Measurements from ENCODE around the gene ARHGEF17.

The ARHGEF17 gene

DNA sequence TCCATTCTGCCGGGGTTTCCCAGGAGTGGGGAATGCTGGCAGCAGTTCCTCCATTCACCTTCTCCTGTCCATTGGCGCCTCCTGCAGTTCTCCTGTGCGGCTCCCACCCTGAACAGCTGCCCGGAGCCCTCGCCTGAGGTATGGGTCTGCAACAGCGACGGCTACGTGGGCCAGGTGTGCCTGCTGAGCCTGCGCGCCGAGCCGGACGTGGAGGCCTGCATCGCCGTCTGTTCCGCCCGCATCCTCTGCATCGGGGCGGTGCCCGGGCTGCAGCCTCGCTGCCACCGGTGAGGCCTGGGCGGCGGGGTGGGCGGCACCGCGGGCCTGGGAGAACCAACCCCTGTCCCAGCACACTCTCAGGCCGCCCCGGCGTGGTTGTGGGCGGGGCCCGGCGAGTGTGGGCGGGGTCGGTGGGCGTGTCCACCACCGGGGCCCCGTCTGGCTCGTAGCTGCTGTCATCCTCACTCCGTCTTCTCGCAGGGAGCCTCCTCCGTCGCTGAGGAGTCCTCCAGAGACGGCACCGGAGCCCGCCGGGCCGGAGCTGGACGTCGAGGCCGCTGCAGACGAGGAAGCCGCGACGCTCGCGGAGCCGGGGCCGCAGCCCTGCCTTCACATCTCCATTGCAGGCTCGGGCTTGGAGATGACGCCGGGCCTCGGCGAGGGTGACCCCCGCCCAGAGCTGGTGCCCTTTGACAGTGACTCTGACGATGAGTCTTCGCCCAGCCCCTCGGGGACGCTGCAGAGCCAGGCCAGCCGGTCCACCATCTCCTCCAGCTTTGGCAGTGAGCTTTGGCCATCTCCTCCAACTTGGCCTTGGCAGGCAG, 54.1 kb downstream of the ARHGEF17 start:
- FAIRE-seq, result no peak

DNA sequence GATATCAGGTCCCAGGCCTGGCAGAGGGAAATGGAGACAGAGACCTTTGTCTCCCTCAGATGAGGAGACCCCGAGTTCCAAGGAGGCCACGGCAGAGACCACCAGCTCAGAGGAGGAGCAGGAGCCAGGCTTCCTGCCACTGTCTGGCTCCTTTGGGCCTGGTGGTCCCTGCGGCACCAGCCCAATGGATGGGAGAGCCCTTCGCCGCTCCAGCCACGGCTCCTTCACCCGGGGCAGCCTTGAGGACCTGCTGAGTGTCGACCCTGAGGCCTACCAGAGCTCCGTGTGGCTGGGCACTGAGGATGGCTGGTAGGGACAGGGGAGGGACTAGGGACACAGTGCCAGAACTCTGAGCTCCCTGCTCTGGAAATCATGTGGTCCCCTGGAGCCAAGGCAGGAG, 55.1 kb downstream of the ARHGEF17 start:
- FAIRE-seq, result no peak

- FAIRE-seq, result no peak
These were observed 57.5 kb downstream of the ARHGEF17 start for GRCh38 chr11:73365352-73366264.

- FAIRE-seq, result no peak
These were observed 58.2 kb downstream of the ARHGEF17 start for GRCh38 chr11:73366265-73366610.

- FAIRE-seq, result no peak
These were observed 58.9 kb downstream of the ARHGEF17 start for GRCh38 chr11:73366953-73367352.

GRCh38 chr11:73367482-73368024, 59.5 kb downstream of the ARHGEF17 start:
- FAIRE-seq, result no peak

DNA sequence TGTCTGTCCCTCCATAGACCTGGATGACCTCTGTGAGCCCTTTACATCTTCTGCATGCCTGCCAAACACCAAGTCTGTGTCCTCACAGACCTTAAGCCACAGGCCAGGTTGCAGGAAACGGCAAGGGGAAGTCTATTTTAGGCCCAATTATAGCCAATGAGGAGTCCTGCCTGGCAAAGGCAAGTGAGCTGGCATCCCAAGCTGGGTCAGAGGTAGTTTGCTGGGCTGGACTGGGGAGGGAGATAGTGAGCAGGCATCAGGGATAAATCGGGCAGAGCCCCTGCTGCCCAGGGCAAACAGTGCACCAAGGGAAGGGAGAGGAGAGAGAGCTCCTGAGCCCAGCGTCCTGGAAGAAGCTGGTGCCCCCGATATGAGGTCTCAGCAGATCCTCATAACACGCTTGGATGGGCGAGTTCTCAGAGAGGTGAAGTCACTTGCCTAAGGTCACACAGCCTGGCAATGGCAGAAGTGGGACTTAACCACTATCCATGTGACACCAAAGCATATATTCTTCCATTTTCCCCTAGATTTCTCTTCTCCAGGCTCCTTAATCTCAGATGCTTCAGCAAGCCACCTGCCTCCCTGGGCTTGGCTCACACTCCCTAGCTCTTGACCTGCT, 64.4 kb downstream of the ARHGEF17 start:
- FAIRE-seq, result no peak

- no peak for FAIRE-seq
These were observed 66.1 kb downstream of the ARHGEF17 start for GRCh38 chr11:73374151-73374550.

DNA sequence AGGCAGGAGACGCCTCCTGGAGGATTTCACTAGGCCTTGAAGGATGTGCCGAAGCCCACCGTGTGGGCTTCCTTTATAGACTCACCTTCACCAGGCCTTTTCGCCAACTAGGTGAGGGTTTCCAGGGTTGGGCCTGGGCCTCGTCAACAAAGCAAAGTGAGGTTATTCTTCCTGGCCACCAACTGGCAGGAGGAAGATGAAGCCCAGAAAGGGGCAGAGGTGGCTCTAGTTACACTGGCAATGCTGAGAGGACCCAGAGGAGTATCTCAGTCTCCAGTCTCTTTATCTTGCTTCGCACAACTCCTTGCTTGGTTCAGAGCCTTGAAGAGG, 67.7 kb downstream of the ARHGEF17 start:
- no peak for FAIRE-seq

- FAIRE-seq, result no peak
These were observed 68.2 kb downstream of the ARHGEF17 start, which contains the start of gene RELT for GRCh38 chr11:73376160-73376802. Gene RELT (plus strand): TSS chr11:73376399. CDS start chr11:73389137, 12,738 bp downstream.

DNA sequence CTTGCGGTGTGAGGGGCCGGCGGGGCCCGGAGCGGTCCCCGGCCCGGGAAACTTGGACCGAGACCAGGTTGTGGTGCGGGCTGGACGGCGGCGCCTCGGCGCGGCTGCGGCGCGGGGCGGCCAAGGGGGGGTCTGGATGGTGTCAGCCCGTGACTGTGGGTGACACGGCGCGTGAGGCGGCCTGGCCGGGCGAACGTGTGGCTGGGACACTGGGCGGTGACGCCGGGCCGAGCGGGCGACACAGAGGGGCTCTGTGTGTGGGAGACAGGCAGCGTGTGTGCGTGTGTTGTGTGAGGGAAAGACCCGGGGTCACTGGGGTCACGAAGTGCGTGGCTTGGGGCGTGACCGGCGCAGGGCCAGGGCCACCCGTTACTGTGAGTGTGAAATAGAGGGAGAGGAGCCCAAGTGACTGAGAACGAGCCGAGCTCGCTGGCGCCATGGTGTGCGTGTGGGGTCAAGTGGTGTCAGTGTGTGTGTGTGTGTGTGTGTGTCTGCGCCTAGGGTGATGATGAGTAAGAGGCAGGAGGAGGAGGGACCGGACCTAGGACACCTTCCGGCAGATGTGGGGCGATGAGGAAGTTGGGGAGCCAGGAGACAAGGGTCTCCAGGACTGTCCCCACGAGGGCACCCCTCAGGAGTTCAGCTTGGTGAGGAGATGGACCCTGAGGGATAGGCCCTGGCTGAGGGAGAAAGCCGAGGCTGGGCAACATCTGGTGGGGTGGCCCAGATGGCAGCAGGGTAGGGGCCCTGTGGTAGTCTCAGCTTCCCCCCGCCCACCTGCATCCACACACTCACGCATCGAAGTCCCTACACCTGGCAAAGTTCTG, 68.9 kb downstream of the ARHGEF17 start:
- FAIRE-seq, result no peak

GRCh38 chr11:73379189-73379880, 71.3 kb downstream of the ARHGEF17 start:
- no peak for FAIRE-seq

- no peak for FAIRE-seq
These were observed 72.3 kb downstream of the ARHGEF17 start for GRCh38 chr11:73380331-73380730.

GRCh38 chr11:73380897-73381410, 72.9 kb downstream of the ARHGEF17 start:
- FAIRE-seq, result no peak

GRCh38 chr11:73381589-73381988, 73.5 kb downstream of the ARHGEF17 start:
- FAIRE-seq, result no peak

GRCh38 chr11:73382183-73382582, 74.1 kb downstream of the ARHGEF17 start:
- FAIRE-seq, result no peak

GRCh38 chr11:73382747-73383146, 74.7 kb downstream of the ARHGEF17 start:
- no peak for FAIRE-seq

DNA sequence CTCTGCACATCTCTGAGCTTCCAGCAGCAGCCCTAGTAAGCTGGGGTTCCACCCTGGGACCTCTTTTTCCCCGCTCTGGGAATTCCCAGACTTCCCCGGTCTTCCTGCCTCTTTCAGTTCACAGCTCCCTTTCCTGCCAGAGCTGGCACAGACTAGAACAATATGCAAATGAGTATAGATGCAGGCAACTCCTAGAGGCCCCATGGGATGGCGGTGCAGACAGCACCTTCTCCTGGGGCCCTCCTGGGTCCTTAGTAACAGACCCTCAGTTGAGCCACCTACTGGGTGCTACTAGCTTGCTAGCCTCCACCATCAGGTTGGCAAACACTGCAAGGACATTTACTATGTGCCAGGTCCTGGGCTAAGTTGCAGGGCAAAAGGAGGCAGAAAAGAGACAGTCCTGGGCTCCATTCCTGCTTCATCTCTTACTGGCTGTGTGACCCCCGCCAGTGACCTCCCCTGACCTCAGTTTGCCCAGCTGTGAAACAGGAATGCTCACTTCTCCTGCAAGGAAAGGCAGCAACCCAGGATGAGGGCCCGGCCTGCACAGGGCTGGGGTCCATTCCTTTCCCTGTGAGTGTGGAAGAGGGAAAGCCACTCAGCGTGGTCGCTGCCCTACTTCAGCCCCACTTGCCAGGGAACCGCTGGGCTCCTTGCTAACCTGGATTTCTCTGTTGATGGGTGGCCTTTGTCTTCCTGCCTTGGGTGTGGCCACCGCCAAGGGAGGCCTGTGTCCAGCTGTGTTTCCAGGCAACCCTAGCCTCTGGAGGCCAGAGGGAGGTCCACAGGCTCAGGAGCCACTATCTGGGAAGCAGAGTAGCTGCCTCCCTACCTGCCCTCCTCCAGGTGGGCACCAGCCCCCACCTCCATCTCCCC, 75.4 kb downstream of the ARHGEF17 start:
- FAIRE-seq, result no peak

DNA sequence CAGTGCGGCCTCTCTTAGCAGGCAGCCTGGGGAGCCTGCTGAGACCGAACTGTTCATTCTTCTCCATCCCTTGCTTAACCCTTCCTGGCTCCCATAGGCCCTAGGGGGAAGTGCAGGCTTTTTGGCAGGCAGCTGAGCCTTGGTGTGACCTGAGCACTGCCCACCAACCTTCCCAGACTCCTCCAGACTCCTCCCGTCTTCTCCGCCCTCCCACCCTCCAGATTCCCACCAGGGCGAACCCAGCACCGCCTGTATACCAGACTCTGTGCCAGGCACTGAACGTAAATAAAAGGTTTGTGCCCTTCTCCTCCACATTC, 76.0 kb downstream of the ARHGEF17 start:
- FAIRE-seq, result no peak

DNA sequence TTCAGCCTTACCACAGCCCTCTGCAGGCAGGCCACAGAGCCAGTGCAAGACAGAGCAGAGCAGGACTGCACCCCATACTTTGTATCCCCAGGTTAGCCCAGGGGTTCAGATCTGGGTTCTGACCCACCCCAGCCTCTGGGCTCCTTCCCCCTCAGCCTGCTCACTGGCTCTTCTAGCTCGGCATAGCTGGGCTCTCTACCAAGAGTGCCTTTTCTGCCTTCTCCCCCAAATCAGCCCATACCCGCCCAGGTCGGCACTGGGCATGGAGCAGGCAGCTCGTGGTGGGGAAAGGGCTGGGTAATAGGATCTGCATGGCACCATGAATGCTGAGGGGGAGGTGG, 76.4 kb downstream of the ARHGEF17 start:
- FAIRE-seq, result no peak

Data from TTC549 (cell line).